Measurements from ENCODE around the gene ABHD1. TPM values are rescaled to one million over a fixed set of nuclear protein-coding genes. Genes with fewer than 3 reads are reported as not detected.

The ABHD1 gene
- total RNA-seq, 1 experiment from 2014 or later, result 0.46 TPM

- DNase-seq (ENCODE audit: low read depth, low spot score) (no peak), ATAC-seq (no peak)
- no peaks in the 10 kb centered on the region for H3K4me1 ChIP-seq (ENCODE audit: control insufficient read depth, insufficient read depth, low read length)
- no TSS peak for BruUV-seq (replicated peaks)
- no peaks in the 10 kb centered on the region for H3K36me3 ChIP-seq (ENCODE audit: control insufficient read depth, insufficient read depth, low read length)
- H3K4me3 ChIP-seq (ENCODE audit: low read depth in 2 of 2, low read length in 2 of 2), result no peak overlapping the region
- in situ Hi-C loops (cut with HindIII; ENCODE audit: low pct_unique_long_range_greater_than_20kb, low sequenced_read_pairs) (no loop called here), intact Hi-C loops (cut with micrococcal nuclease; ENCODE audit: unreplicated experiment) (no loop called here)
- POLR2A ChIA-PET, result interaction anchor here (0.6 kb wide), 1 partner anchor 72 kb away, joined by 11 read pairs; no protein-coding TSS in a partner anchor
- TF ChIP-seq CTCF (IDR thresholded peaks at IDR 0.05), result no peak
- TF ChIP-seq REST (IDR thresholded peaks at IDR 0.05; ENCODE audit: insufficient read depth in 1 of 2, low read depth in 2 of 2, low read length in 1 of 2), result no peak
- TF ChIP-seq POLR2AphosphoS5 (IDR thresholded peaks at IDR 0.05; ENCODE audit: low read depth, low read length), result no peak
- no peak for TF ChIP-seq SIN3A (IDR thresholded peaks at IDR 0.05; ENCODE audit: borderline replicate concordance, insufficient read depth, low read depth, low read length)
- CTCF ChIA-PET, result interaction anchor here (0.5 to 1.1 kb wide), 3 partner anchors 15 to 32 kb away, joined by 3 to 4 read pairs (median 3); no protein-coding TSS in a partner anchor
- H3K27ac ChIP-seq (ENCODE audit: low read length), result no peak overlapping the region
- no peaks in the 10 kb centered on the region for H3K27me3 ChIP-seq (ENCODE audit: control insufficient read depth, insufficient read depth, low read length)
- no peaks in the 10 kb centered on the region for H3K9me3 ChIP-seq (ENCODE audit: control insufficient read depth, insufficient read depth, low read depth, low read length)
Observed at GRCh38 chr2:27159271-27159670, 35.7 kb downstream of the ABHD1 start.

GRCh38 chr2:27160191-27160590, 36.6 kb downstream of the ABHD1 start:
- intact Hi-C loops (cut with micrococcal nuclease; ENCODE audit: unreplicated experiment), result no loop called here
- H3K27me3 ChIP-seq (ENCODE audit: control insufficient read depth, insufficient read depth, low read length), result no peaks in the 10 kb centered on the region
- CTCF ChIA-PET, result interaction anchor here (1.1 kb wide), 1 partner anchor 31 kb away, joined by 4 read pairs; no protein-coding TSS in a partner anchor
- H3K4me1 ChIP-seq (ENCODE audit: control insufficient read depth, insufficient read depth, low read length), result no peaks in the 10 kb centered on the region
- TF ChIP-seq POLR2AphosphoS5 (IDR thresholded peaks at IDR 0.05; ENCODE audit: low read depth, low read length) (no peak), CTCF (IDR thresholded peaks at IDR 0.05) (no peak), TCF7L2 (IDR thresholded peaks at IDR 0.05; ENCODE audit: low read depth, low read length) (no peak), REST (IDR thresholded peaks at IDR 0.05; ENCODE audit: insufficient read depth in 1 of 2, low read depth in 2 of 2, low read length in 1 of 2) (no peak), SIN3A (IDR thresholded peaks at IDR 0.05; ENCODE audit: borderline replicate concordance, insufficient read depth, low read depth, low read length) (no peak)
- H3K9me3 ChIP-seq (ENCODE audit: control insufficient read depth, insufficient read depth, low read depth, low read length), result no peaks in the 10 kb centered on the region
- in situ Hi-C loops (cut with HindIII; ENCODE audit: low pct_unique_long_range_greater_than_20kb, low sequenced_read_pairs), result no loop called here
- H3K36me3 ChIP-seq (ENCODE audit: control insufficient read depth, insufficient read depth, low read length), result no peaks in the 10 kb centered on the region
- DNase-seq (ENCODE audit: low read depth, low spot score) (no peak), ATAC-seq (no peak)
- H3K4me3 ChIP-seq (ENCODE audit: low read depth in 2 of 2, low read length in 2 of 2), result no peak overlapping the region
- no peak overlapping the region for H3K27ac ChIP-seq (ENCODE audit: low read length)
- POLR2A ChIA-PET, result no interaction called here
- BruUV-seq (replicated peaks), result no TSS peak
